Ureter (tissue), 1 donor: ENCODE data around the gene PEAK1. TPM values are rescaled to one million over a fixed set of nuclear protein-coding genes. Genes with fewer than 3 reads are reported as not detected.

ENCODE experiments used
- DNase-seq: peaks from one replicate; pipeline ENCODE4 v3.0.0-alpha.2; 2020; ENCODE audit warnings: low spot score
- total RNA-seq: library from RNA; stranded (reverse); gene quantifications from one replicate; pipeline ENCODE4 v1.2.4, GENCODE V29; 2023
- donor health status: DM: yes; HTN: yes; CAD: no.

PEAK1 gene
- total RNA-seq, 1 donor from 2014 or later, result 53.7 TPM

DNA sequence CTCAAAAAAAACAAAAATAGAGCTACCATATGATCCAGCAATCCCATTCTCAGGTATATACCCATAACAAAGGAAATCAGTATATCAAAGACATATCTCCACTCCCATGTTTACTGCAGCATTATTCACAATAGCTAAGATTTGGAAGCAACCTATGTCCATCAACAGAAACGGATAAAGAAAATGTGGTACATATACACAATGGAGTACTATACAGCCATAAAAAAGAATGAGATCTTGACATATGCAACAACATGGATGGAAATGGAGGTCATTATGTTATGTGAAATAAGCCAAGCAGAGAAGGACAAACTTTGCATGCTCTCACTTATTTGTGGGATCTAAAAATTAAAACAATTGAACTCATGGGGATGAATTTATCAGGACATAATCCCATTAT, 19.6 kb downstream of the PEAK1 start:
- no peak for DNase-seq

DNA sequence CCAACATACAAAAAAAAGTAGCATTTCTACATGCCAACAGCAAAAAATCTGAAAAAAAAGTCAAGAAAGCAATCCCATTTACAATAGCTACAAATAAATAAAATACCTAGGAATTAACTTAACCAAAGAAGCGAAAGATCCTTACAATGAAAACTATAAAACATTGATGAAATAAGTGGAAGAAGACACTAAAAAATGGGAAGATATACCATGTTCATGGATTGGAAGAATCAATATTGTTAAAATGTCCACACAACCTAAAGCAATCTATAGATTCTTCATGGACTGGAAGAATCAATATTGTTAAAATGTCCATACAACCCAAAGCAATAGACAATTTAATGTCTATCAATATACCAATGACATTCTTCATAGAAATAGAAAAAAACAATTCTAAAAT, 21.0 kb downstream of the PEAK1 start:
- no peak for DNase-seq

DNA sequence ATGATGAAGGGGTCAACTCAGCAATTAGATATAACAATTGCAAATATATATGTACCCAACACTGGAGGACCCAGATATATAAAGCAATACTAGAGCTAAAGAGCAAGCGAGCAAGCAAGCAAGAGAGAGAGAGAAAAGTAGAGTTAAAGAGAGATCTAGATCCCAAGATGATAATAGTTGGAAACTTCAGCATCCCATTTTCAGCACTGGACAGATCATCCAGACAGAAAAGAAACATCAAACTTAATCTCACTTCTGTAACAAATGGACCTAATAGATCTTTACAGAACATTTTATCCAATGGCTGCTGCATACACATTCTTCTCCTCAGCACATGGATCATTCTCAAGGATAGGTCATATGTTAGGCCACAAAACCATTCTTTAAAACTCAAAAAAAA, 23.2 kb downstream of the PEAK1 start:
- DNase-seq, result no peak

DNA sequence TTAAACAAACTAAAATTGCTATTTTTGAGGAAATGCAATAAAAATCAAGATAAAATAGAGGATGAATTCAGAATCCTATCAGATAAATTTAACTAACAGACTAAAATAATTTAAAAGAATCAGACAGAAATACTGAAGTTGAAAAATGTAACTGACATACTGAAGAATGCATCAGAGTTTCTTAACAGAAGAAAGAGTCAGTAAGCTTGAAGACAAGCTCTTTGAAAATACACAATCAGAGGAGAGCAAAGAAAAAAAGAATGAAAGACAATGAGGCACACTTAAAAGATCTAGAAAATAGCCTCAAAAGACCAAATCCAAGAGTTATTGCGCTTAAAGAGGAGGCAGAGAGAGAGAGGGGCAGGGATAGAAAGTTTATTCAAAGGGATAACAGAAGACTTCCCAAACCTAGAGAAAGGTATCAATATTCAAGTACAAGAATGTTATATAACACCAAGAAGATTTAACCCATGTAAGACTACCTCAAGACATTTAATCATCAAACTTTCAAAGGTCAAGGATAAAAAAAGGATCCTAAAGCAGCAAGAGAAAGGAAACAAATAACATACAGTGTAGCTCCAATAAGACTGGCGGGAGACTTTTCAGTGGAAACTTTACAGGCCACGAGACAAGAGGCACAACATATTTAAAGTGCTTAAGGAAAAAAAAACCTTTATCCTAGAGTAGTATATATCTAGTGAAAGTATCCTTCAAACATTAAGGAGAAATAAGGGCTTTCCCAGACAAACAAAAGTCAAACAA, 24.7 kb downstream of the PEAK1 start:
- DNase-seq, result no peak

DNA sequence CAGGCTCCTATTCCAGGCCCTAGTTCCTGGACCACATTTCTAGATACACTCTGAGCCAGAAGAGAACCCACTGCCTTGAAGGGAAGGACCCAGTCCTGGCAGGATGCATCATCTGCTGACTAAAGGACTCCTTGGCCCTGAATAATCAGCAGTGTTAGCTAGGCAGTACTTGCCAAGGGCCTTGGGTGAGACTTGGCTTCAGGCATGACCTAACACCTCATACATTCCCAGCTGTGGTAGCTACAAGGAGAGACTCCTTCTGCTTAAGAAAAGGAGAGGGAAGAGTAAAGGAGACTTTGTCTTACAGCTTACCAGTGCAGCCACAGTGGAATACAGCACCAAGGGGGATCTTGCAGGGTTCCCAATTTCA, 26.4 kb downstream of the PEAK1 start:
- DNase-seq, result no peak

DNA sequence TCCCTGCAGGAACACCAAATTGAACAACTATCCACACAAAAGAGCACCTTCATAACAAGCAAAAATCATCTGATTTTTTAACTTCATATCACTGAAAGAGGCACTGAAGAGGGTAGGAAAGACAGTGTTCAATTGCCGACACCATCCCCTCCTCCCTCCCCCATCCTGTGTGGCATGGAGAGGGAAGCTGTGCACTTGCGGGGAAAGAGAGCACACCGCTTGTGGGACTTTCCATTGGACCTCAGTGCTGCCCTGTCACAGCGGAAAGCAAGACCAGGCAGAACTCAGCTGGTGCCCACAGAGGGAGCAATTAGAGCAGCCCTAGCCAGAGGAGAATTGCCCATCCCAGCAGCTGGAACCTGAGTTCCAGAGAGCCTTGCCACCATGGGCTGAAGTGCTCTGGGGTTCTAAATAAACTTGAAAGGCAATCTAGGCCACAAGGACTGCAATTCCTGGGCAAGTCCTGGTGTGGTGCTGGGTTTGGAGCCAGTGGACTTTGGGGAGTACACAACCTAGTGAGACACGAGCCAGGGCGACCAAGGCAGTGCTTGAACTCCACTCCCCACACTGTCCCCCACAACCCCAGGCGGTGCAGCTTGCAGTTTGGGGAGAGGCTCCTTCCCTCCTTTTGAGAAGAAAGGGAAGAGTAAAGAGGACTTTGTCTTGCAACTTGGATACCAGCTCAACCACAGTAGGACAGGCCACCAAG, 27.0 kb downstream of the PEAK1 start:
- no peak for DNase-seq

DNA sequence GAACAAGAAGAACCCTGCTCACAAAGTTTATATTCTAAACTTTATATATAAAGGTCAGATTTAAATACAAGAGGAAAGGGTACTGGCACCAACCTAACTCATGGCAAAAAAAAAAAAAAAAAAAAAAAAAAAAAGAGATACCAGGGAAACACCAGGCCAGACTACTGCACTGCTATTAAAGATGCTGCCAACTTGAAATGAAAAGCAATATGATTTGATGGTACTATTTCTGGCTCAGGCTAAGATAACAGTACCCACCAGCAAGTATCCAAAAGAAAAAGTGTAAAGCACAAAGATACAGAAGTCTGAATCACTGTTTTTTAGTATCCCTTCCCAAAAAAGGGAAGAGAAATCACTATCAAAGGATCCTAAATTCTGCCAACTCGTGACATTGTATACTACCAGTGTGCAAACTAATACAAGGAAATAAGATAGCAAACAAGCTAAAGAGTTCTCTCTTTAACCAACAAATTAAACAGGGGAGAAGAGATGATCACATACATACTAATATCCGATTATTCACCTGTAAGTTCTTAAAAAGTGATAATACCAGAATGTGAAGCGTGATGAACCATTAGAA, 28.4 kb downstream of the PEAK1 start:
- DNase-seq, result no peak

DNA sequence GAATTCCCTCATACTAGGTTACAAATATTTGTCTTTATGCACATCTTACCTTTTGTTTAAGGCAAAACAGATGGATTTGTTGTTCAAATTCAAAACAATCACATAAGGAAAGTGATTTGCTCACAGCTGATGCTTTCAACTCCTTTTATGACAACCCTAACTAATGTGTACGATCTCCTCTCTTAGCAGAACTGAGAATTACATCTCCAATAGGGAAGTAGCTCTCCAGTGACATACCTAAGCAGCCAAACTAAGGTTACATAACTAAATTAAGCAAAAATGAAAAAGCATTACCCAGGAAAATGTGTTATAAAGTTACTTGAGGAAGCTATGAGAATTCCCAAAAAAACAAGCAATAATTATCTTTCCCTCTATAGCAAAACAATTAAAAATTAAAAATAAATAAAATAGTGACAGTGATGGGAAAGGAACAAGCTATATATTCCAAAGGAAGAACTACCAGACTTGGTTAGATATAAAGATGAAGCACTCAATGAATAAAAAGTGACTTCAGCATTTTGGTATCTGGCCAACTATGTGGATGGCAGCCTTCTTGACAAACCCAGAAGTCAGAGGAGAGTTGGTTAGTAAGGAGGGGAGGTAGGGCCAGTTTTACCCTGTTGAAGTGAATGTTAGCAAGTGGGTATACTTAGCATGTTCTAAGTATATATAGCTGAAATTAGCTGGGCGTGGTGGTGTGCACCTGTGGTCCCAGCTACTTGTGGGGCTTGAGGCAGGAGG, 32.4 kb downstream of the PEAK1 start:
- no peak for DNase-seq

DNA sequence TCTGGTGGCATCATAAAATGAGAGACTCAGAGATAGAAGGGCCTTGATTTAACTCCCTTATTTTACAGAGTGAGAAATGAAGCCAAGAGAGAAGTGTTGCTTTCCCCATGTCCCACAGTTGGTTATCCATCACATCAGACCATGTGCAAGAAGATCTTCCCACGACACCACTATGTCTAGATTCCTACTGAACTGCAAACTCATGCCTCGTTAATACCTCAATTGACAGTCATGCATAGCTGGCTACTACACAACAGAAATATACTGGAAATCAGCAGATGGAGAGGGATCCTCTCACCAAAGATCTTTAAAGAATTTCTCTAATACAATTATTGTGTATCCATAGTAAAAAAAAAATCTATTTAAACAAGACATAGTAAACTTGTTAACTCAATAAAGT, 33.3 kb downstream of the PEAK1 start:
- DNase-seq, result no peak

DNA sequence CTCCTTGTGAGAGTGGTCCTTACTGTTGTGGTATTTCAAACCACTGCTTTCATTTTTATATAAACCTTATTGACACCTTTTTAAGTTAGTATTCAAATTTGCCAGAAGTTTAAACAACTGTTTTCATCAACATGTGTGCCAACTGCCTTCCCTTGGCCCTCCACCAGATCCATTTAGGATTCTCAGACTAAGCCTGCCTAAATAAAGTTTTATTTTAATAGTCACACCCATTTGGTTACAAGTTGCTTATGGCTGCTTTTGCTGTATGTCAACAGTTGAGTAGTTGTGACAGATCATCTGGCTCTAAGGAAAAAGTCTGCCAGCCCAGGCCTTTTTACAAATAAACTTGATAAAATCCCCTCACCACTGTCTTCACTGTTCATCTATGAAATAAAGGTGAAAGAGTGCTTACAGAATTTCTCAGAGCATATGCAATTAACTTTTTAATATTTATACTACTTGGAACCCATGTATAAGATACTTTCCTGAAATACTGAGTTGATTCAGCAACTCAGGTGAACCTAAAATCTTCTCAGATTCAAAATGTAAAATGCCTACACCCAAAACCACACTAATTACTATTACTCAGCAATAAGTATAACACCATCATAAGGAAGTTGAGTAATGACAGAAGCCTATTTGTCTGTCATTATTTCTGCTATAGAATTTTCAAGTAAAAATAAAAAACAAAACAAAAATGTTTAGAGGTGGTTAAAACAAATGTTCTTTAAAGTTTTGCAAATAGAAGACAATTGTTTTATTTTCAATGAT, 35.1 kb downstream of the PEAK1 start:
- DNase-seq, result no peak

DNA sequence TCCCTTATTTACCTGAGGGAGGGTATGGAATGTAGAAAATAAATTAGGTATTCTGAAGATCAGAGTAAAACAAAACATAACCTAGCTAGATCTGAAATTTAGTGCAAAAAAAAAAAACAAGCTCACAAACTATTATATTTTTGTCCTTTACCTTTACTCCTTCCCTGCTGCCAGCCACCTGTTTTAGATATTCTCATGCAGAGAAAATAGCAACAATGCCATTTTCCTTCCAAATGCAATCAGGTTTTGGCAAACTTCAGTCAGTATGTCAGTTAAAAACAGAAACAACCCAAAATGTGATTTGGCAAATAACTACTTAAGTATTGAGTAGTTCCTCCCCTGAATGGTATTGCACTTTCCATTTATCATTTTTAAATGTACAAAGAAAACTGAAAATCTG, 35.8 kb downstream of the PEAK1 start:
- DNase-seq, result no peak

DNA sequence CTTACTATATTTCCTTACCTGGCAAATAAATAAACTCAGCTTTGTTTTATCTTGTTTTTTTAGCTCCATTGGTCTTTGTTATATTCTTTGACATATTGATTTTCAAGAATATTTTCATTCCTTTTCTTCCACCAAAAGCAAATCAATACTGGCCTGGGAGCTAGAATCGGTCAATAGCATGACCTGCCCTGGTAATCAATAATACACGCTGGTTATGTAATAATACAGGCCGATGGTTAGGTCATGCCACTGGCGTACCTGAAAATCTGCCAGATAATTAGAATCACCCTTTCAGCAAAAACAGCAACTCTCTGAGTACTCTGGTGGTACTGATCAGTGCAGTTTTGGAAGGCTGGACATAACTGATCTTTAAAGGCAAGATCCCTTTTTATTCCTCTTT, 39.9 kb downstream of the PEAK1 start:
- no peak for DNase-seq

DNA sequence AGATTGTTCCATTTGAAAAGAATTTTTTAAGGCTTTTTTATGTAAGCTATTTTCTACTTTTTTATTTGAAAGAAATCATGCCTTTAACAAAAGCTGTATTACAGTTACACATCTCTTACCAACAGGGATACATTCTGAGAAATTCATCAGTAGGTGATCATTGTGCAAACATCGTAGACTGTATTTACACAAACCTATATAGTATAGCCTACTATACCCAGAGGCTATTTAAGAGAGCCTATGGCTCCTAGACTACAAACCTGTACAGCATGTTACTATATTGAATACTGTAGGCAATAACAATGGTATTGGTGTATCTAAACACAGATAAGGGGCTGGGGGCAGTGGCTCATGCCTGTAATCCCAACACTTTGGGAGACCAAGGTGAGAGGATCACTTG, 43.1 kb downstream of the PEAK1 start:
- DNase-seq, result no peak

DNA sequence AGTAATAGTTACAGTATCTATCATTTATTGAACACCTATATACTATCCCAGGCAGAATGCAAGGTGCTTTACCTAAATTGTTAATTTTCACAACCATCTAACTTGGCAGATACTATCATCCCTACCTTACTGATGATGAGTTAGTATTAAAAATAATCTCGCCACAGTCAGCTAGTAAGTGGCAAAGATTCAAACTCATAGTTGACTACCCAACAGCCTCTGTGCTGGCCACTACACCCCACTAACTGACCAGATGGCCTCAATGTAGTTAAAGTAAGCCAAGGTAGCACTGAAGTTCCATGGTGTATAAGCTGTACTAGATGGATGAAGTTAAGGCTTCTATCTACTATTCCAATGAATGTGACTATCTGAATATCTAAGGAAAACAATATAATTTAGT, 44.8 kb downstream of the PEAK1 start:
- DNase-seq, result no peak

DNA sequence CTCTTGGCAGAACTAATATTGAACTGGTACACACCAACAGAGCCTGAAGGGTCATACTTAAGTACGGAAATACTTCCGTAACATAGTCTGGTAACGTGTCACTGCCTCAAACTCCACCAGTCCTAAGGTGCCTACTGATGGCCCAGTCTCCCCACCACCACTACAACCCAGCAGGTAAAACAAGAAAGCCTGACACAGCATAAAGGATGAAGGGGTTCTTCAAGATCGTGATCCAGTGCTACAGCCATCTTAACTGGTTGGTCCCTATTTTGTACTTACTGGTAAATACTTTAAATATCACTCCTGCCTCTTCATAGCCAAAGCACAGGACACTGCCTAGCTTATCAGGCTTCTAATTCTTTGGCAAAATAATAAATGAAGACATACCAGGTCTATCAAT, 46.5 kb downstream of the PEAK1 start:
- no peak for DNase-seq

DNA sequence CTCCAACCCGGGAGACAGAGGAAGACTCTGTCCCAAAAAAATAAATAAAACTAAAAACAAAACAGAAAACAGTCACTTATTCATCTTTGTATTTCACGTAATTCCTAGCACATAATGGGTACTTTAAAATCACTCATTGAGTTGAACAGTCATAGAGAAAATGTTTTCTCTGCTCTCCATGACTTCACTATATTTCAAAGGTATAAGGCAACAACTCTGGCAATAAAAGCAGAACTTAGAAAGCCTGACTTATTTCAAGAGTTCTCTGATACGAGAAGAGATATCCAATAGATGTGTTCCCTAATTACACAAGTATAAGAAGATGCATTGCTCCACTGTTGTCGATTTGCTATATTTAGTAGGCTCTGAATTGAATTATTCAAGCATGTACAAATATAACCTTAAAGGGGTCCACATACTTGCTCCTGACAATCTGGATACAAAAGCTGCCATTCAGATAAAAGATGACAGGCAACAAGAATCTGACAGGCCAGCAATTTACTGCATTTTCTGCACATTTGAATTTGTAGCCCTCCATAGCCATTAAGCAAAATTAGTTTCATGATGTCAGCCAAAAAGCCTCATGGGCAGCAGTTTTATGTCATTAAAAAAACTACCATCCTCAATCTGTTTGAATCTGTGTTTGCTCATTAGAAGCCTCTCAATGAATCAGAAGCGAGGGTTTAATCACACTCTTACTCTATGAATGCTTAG, 47.9 kb downstream of the PEAK1 start:
- no peak for DNase-seq

DNA sequence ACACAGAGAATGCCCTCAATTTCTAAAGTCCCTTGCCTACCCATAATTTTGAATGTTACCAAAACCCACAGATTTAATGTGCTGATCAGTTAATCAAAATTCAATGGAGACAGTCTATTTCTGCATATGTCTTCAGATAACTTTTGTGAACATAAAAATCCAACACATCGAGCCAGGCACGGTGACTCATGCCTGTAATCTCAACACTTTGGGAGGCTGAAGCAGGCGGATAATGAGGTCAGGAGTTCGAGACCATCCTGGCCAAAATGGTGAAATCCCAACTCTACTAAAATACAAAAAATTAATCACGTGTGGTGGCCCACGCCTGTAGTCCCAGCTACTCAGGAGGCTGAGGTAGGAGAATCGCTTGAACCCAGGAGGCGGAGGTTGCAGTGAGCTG, 49.3 kb downstream of the PEAK1 start:
- no peak for DNase-seq

DNA sequence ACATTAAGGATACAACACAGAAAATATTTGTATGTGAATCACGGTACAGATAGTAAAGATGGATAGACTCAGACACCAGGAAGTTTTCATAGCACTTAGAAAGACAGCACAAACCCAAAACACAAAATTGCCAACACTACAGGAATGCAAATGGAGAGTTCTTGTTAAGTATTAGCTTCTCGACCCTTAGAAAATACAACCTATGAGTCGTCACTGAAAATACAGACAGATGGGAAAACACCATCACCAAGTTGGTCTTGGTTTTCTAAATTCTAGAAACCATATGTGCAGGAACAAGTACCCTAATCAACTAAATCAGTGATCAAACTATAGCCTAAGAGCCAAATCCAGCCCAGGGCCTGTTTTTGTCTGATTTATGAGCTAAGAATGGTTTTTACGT, 50.7 kb downstream of the PEAK1 start:
- DNase-seq, result no peak

DNA sequence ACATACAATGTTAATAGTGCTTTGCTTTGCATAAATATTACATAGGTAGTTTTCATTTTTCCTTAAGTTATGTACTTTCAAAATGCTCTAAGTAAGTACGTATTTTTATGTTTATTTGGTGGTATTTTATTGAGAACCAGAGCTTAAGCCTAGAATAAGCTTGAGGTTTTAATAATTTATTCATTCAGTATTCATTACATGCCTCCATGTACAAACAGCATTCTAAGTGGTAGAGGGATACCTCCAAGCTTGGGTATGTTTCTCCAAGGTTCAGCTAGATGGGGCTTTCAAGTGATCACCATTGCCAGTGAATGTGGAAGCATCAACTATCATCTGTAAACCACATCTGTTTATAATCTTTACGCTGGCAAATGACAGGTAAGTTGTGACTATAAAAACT, 52.3 kb downstream of the PEAK1 start:
- DNase-seq, result no peak

DNA sequence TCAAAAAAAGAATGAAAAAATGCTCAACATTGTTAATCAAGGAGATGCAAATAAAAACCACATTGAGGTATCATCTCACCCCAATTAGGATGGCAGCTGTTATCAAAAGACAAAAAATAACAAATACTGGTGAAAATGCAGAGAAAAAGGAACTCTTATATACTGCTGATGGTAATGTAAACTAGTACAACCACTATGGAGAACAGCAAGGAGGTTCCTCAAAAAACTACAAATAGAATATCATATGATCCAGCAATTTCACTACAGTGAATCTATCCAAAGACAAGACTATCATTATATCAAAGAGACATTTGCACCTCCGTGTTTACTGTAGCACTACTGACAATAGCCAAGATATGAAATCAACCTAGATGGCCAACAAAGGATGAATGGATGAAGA, 58.4 kb downstream of the PEAK1 start:
- no peak for DNase-seq

DNA sequence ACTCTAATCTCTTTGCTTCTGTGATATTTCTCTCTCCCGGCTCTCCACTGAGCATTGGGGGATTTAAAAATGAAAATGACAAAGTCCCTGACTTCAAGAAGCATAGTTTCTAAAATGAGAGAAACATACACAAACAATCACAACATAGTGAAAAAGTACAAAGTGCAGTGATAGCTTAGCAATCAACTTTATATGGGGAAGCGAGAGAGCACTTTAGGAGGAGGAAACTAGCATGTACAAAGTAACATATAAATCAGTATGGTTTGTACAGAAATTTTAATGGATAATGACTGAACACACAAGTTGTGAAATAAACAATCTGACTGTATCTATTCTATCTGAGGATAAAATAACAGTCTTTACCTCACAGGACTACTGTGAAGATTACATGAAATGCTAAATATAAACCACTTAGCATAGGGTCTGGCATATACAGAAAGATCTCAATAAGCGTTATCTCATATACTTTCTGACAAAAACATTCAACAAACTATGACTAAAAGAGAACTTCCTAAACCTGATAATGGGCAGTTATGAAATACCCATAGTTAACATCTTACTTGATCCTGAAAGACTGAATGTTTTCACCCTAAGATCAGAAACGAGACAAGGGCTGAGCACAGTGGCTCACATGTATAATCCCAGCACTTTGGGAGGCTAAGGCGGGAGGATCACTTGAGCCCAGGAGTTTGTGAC, 61.2 kb downstream of the PEAK1 start:
- DNase-seq, result no peak
